GM21717 (cell line): Measurements from ENCODE around the gene JMJD4.

Source experiments
- ATAC-seq: cut with Tn5 transposase; IDR thresholded peaks from one replicate; pipeline ENCODE4 v1.9.1; 2021; ENCODE audit warnings: mild to moderate bottlenecking, moderate library complexity; ENCODE audit not compliant: unreplicated experiment

JMJD4 gene, protein sequence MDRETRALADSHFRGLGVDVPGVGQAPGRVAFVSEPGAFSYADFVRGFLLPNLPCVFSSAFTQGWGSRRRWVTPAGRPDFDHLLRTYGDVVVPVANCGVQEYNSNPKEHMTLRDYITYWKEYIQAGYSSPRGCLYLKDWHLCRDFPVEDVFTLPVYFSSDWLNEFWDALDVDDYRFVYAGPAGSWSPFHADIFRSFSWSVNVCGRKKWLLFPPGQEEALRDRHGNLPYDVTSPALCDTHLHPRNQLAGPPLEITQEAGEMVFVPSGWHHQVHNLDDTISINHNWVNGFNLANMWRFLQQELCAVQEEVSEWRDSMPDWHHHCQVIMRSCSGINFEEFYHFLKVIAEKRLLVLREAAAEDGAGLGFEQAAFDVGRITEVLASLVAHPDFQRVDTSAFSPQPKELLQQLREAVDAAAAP

DNA sequence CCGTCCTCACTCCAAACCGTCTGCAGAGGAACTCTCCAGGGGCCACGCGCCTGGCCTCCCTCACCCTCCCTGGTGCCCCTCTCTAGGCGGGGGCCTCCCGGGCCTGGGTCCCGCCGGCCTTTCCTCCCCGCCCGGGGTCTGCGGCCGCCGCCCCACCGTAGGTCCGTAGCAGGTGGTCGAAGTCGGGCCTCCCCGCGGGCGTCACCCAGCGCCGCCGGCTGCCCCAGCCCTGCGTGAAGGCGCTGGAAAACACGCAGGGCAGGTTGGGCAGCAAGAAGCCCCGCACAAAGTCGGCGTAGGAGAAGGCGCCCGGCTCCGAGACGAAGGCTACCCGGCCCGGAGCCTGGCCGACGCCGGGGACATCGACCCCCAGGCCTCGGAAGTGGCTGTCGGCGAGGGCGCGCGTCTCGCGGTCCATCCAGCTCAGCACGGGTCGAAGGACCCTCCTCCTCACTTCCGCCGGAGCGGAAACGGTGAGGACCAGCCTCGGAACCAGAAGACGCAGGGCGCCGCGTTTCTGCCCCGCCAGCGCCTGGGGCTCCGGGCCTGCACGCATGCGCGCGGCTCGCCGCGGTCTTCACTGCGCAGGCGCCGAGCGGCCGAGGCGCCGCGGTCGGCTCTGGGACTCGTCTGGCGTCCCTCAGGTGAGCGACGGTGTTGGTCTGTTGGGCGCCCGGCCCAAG lies at the start of gene JMJD4, which contains the start of gene SNAP47:
Gene JMJD4, minus strand, starts transcription at position 447 of the 683 bp plus-strand sequence. Its CDS starts 29 bp downstream, at position 418.
Gene SNAP47, plus strand, starts transcription at position 580 of the 683 bp plus-strand sequence. CDS start 12,302 bp downstream, outside the sequence.
- peak; percentile 92 for ATAC-seq

DNA sequence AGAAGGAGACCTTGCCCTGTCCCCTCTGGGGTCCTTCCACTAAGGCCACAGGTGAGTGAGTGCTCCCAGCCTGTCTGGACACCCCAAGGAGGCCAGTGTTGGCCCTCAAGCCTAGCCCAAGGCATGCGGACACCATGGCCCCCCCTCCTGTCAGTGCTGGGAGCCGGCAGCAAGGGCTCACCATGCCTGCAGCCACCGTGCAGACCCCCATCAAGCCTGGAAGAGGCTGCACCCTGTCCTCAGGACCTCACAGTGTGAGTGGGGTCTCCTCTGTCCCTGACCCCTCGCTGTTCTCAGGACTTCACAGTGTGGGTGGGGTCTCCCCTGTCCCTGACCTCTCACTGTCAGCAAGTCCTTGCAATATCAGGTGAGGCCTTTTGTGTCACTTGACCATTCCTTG lies 47.1 kb upstream of the JMJD4 start:
- ATAC-seq: no peak

DNA sequence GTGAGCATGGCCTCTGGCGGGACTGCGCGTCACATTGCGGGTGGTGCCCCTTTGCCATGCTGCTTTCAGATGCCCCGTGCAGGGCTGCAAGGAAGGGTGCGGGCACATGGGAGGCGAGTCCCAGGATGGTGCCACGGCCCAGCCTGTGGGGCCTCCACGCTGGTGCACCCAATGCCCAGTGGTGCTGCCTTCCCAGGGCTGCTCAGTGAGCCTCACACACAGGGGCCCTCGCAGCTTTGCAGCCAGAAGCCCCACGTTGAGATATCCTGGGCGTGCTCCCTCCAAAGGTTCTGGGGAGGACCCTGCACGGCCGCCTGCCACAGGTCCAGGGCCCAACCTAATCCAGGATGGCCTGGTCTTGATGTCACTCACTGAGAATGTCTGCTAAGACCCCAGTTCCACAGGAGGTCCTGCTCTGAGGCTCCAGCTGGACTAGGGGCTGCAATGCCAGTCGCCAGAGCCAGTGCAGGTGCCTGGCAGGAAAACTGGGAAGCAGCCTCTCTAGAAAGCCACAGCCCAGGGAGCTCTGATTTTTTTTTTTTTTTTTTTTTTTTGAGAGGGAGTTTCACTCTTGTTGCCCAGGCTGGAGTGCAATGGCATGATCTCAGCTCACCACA lies 46.3 kb upstream of the JMJD4 start:
- no peak for ATAC-seq

DNA sequence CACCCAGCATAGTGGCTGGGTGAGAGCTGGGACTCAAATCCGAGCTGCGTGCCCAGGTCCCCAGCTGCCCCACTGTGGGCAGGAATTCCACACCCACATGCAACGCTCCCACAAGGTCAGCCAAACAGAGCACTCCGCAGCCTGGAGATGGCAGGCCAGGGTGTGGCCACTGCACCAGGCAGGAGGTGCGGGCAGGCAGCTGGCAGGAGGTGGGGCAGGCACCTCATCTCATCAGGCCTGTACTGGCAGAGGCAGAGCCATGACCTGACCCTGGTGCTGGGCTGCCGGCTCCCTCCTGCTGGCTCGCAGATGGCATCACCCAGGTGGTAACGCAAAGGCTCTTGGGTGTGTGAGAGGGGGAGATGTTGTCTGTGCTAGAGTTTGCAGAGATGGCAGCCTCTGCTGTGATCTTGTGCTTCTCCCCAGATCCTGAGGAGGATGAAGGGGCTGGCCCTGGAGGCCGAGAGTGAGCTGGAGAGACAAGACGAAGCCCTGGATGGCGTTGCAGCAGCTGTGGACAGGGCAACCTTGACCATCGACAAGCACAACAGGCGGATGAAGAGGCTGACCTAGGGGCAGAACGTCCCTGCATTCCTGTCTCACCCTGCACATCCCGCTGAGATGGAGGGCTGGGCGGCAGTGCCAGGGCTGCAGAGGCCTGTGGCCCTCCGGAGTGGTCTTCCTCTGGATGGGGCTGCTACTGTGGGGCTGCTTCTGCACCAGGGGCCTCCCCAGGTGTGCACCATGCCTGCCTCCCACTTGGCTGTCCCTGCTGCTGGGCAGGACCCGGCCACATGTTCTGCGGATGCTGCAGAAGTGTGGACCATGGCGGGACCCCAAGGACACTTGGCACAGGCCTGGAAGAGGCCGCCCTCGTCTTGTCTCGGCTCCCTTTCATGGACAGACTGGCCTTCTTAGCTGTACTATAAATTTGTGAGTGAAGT lies 45.3 kb upstream of the JMJD4 start:
- no peak for ATAC-seq

DNA sequence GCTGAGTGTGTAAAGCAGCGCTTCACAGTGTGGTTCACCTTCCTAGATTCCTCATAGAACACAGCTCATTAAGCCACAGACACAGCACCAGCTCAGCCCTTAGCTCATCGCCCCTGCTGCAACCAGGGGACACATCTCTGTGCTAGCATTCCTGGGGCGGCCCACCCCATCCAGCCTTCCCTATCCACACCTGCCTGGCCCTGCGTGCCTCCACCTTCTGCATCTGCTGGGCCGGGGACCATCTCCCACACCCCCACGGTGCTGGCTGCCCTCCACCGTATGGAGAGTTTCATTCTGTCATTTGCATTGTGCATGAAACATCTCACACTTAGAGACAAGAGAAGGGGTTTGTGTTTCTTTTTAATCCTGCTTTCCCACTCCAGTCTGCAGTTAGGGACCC lies 44.6 kb upstream of the JMJD4 start:
- no peak for ATAC-seq

DNA sequence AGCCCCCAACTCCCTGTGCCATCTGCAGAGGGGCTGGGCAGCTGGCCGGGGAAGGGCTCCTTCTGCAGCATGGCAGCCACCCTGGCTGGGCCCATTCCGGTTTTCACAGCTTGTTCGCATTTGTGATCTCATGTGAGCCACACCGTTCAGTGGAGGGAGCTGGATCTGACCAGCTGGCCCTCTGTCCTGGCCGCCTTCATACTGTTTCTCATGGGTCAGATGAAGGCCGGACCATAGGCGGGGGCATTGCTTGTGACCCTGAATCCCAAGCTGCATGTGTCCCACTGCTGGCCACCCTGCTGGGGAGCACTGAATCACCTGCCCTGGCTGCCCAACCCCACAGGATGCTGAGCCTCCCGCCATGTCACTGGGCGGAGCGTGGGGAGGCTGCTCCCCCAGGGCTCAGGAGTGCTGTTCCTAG lies 43.9 kb upstream of the JMJD4 start:
- ATAC-seq: no peak

DNA sequence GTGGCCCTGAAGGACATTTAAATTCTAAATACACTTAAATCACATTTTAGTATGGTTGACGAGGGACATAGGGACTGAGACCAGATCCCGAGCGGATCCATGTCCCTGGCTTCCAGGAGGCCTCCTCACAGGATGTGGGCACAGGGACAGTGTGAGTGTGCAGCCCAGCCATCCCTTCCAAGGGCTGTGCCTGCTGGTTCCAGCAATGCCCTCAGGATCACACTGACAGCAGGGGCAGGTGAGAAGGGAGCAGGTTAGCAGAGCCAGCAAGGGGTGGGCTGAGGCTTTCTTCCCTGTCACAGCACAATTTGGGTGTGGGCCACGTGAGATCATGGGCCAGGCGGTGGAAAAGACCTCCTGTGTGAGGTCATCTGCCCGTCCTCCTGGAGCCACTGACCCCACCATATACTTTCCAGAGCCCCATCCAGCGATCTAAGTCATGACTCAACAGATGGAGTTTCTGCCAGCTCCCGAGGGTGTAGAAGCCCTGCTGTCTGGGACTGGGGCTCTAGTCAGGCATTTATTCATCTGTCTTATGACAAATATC lies 43.4 kb upstream of the JMJD4 start:
- ATAC-seq: no peak

DNA sequence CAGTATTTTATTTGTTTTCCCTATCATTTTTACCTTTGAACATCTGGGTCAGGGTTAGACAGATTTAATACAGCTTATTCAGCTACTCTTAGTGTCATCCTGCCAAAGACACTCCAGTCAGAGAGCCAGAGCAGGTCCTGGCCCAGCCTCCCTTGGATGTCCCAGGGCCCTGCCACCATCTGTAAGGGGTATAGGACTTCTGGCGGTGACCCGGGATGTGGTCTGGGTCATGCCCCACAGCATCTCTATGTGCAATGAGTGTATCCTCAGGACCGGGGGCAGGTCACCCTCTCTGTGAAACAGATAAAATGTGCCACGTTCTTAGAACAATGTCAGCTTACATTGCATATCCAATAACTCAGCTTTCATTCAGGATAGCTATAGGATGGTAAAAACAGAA lies 42.5 kb upstream of the JMJD4 start:
- ATAC-seq: no peak

DNA sequence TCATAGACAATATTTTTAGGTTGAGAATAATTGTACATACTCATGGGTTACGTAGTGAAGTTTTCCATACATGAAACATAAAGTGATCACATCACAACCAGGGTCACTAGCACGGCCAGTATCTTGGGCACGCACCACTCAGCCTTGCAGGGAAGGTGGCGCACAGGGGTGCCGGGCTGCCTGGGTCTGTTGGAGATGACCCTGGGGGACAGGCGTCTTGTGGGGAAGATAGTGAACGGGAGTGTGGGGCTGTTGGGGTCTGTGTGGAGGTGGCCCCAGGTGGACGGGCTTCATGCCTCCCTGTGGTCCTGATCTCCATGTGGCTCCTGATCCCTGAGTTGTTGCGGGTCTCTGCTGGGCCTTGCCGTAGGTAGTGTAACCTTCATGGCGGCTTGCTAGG lies 42.1 kb upstream of the JMJD4 start:
- no peak for ATAC-seq

DNA sequence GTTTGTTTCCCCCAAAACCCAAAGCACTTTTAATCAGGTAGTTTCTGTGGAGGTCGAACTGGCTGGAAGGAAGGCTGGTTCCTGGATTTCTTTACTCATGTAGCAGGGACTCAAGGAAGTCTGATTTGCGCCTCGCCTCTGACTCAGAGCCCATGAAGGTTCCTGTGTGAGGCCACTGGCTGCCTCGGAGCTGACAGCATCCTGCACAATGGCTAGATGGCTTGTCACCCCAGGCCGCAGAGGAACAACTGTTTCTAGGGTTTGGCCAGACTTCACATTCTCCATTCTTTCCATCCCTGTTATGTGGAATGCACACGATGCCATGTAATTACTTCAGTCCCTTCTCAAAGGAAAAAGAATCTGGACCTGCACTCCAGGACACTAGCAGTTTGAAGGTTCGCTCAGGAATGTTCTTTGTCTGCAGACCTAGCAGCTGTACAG lies 41.2 kb upstream of the JMJD4 start:
- no peak for ATAC-seq

DNA sequence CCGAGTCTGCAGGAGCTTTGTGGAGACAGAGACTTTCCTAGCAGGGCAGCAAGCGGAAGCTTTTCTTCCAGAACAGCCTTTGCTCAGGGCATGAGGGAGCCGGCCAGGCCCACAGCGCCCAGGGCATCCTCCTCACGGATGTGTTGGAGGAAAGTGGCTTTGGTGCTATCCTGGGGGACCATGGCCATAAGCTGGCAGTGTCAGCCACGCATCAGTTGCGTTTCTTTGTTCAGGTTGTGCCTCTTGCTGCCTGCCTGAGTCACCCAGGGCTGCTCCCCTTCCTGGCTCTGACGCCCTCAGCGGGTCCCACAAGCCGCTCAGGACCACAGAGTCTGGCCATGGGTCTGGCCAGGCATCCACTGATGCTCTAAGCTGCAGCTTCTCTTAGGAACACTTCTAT lies 40.7 kb upstream of the JMJD4 start:
- no peak for ATAC-seq

DNA sequence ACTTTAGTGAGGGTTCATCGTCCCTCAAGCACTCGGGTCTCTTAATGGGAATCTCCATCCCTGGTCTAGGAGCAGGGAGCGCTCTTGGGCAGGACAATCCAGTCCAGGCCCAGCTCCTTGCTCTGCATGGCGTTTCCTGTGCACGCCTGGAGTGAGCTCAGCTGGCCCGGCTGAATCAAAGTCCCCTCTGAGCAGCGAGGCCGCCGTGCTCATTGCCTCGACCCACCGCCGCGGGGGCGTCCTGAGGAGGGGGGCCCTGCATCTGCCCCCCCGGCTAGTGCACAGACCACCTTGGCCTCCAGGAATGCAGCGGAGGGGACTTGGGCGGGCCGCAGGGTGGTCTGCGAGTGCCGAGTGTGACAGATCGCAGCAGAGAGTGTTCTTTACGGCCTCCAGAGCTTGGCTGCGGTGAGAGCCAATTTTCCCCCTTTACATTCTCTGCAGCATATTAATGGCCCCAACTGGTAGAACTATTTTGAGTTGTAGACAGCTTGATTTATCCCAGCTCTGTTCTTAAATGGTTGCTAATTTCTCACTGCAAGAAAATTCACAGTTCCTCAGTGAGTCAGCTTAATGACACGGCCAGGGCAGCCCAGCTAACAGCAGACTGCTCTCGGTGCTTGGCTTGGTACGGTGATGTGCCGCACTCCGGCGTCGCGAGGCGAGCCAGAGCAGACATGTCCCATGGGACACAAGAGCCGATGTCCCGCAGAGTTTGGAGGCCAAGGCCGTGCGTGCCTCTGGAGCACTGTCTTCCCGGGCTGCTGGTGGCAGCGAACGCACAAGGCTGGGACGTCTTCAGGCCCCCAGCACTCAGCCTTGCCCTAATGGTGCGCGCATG lies 39.9 kb upstream of the JMJD4 start:
- no peak for ATAC-seq

DNA sequence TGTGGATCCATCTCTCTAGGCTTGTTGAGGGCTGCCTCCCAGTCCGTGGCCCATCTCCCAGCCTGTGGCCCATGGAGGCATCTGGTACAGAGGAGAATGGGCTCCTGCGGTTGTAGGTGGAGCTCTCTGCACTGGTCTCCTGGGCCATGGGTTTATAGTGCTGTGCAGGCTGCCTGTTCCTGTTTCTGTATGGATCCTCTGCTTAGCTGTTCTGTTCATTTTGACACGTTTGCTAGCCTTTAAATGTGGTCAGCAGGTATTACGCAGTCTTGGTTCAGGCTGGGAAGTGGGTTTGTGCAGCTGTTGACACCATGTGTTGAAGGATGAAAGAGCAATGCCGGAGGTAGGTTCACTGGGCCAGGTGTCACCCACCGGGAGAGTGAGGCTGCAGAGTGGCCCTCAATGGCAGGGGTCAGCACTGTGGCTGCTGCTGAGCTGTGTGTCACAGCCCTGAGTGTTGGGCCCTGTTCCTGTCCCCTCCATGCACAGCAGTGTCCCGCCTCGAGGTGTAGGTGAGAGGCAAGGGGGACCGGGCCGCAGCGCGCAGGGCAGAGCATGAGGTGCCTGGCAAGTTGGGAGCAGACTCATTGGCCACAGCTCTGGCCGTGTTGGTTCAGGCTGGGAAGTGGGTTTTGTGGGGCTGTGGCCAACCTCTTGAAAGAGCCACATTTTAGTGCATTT lies 39.1 kb upstream of the JMJD4 start:
- no peak for ATAC-seq

DNA sequence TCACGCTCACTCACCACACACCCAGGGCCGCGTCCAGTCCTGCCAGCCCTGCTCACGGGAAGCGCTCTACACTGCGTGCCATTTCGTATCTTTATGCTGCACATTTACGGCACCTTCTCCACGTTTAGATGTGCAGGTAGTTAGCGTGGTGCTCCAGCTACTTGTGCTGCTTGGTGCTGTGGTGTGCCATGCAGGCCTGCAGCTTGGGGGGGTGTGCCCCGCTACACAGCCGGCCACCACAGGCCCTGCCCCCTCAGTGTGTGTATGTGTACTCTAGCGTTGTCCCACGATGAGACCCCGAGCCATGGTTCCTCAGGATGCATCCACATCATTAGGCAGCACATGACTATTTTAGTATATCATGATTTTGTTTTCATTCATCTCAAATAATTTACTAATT lies 38.5 kb upstream of the JMJD4 start:
- no peak for ATAC-seq

DNA sequence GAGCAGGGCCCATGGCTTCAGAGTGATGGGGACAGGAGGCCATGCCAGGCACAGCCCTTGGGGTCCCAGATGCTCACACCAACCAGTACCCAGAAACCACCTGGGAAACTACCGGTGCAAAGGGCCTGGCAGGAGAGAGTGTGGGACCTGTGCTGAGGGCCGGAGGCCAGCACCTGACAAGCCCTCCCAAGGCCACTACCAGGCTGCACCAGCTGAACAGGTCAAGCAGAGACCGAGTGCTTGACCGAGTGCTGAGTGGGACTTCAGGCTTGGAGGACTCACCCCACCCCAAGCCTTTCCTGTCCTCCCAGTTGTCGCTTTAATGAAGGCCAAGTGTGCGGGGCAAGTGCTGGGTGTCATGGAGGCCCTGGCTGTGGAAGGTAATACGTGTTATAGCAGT lies 36.7 kb upstream of the JMJD4 start:
- no peak for ATAC-seq

DNA sequence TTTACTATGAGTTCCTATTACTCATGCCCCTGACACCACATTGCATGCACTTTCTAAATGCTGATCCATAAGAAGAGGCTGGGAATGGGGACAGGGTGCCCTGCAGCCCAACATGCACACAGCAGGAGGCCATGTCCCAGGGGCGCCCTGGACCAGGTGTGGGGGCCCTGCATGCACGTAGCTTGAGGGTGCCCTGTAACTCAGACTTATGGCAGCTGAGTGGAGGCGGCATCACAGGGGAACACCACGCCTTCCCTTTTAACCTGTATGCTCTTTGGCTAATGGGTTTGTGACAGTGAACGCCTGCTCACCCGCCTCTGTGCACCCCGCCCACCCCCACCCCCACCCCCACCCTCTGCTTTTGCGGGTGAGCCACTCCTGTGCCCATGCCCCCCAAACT lies 36.2 kb upstream of the JMJD4 start:
- ATAC-seq: no peak

DNA sequence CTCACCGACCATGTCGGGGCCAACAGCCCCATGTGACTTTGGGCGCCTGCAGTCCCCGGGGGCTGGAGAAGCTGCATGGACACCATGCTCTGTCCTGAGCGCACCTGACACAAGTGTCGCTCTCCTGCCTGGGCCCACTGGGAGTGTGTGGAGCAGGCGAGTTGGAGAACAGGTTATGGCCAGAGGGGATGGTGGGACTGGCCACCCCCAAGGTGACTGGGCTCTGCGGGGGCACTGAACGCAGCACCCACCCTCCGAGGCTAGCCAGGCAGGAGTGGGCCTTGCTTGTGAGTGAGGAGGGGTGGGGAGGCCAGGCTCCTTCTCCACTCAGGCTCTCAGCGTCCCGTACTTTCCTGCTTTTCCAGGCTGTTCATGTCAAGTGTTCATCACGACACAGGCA lies 35.7 kb upstream of the JMJD4 start:
- ATAC-seq: no peak

DNA sequence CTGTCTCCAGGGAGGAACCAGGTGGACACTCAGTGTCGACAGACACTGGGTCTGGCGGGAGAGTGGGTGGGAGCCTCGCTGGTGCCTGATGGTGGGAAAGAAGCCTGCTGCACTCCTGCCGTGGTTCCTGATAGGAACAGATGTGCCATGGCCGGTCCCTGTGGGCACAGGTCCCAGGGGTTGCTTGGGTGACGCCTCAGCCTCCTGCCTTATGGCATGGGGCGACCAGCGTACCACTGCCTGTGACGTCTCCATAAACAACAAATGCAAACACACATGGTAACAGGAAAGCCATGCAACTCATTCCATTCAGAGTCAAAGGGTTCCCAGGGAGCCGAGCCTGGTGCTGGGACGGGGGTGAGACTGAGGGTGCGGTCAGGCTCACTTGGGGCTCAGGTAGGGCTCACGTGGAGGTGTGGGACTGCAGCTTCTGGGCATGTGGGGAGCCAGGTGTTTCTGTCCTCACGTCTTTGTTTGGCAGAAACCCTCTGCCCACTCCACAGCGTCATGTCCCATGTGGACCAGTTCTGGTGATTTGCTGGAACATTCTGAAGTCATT lies 34.9 kb upstream of the JMJD4 start:
- no peak for ATAC-seq
